ENCODE measurements around the gene LPXN. TPM values are rescaled to one million over a fixed set of nuclear protein-coding genes. Genes with fewer than 3 reads are reported as not detected.
A peak's percentile ranks its signal among the peaks of the same experiment; 100 is the strongest.

Gene LPXN
- total and polyA plus RNA-seq, 10 of the 15 experiments (the other 5 are each of a cell fraction or from before 2014, with no cell fraction given), result 131 to 349 (median 201) TPM

DNA sequence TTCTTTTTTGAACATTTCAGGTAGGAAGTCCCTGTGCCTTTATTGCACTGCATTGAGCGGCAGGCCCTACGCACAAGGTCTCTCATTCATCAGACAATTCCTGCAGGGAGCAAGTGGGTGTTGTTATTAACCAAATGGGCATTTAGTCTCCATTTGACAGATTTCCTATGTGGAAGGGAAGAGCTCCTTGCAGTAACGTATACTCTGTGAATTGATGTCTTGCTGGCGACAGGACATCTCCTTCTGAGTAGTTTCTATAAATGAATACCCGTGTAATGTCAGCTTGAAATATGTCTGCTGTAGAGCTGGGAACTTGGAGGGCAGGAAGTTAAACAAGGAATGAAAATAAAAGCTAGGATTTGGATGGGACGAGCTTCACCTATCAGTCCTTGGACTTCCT lies 71.4 kb downstream of the LPXN start (continued):
- TF ChIP-seq, protein P1, sequence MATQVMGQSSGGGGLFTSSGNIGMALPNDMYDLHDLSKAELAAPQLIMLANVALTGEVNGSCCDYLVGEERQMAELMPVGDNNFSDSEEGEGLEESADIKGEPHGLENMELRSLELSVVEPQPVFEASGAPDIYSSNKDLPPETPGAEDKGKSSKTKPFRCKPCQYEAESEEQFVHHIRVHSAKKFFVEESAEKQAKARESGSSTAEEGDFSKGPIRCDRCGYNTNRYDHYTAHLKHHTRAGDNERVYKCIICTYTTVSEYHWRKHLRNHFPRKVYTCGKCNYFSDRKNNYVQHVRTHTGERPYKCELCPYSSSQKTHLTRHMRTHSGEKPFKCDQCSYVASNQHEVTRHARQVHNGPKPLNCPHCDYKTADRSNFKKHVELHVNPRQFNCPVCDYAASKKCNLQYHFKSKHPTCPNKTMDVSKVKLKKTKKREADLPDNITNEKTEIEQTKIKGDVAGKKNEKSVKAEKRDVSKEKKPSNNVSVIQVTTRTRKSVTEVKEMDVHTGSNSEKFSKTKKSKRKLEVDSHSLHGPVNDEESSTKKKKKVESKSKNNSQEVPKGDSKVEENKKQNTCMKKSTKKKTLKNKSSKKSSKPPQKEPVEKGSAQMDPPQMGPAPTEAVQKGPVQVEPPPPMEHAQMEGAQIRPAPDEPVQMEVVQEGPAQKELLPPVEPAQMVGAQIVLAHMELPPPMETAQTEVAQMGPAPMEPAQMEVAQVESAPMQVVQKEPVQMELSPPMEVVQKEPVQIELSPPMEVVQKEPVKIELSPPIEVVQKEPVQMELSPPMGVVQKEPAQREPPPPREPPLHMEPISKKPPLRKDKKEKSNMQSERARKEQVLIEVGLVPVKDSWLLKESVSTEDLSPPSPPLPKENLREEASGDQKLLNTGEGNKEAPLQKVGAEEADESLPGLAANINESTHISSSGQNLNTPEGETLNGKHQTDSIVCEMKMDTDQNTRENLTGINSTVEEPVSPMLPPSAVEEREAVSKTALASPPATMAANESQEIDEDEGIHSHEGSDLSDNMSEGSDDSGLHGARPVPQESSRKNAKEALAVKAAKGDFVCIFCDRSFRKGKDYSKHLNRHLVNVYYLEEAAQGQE (IDR thresholded peaks at IDR 0.05; ENCODE audit: low read depth, low read length), result no peak
- TF ChIP-seq ASH2L (IDR thresholded peaks at IDR 0.05; ENCODE audit: borderline replicate concordance, low read depth), result no peak

DNA sequence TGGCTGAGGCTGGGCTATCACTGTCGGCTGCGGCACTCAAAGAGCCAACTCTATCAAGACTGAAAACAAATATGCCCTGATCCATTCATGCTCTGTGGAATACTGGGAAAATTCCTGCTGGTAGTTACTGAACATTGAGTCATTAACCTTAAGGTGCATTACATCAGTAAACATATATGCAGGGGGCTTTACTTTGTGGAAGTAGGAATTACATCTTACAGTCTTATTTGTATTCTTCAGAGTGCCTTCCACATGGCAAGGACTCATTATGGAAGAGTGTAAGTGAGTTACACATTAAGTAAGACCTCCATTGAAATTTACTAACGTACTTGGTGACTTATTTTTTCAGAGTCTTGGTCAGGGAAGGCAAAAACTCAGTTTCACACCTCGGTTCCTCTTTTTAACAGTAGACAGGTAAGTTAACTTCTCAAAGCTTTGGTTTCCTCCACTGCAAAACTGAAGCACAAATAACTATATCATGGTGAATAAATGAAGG lies 72.2 kb downstream of the LPXN start:
- CTCF ChIA-PET, result interaction anchor here (0.5 to 4.5 kb wide), 5 partner anchors 8 to 70 kb away, joined by 3 to 35 read pairs (median 23); no protein-coding TSS in a partner anchor
- Histone ChIP-seq H3K4me1 (ENCODE audit: control insufficient read depth, insufficient read depth, low read length) (peaks cover 6% of the 10 kb centered on the region; the same call in 1 of the 2 replicates), H3K27me3 (replicated peaks in 1 of 2; ENCODE audit: control insufficient read depth in 2 of 2, insufficient read depth in 2 of 2, low read length in 1 of 2) (no peaks in the 10 kb centered on the region), H3K9me3 (replicated peaks; ENCODE audit: control insufficient read depth, insufficient read depth, low read length) (no peaks in the 10 kb centered on the region), H2AFZ (ENCODE audit: control insufficient read depth, low read depth, low read length) (no peak overlapping the region), H3K4me2 (ENCODE audit: control insufficient read depth, insufficient read depth) (no peak overlapping the region), H3K79me2 (ENCODE audit: control insufficient read depth, insufficient read depth, low read length) (no peaks in the 10 kb centered on the region), H3K9ac (ENCODE audit: control insufficient read depth, insufficient read depth, low read length) (no peak overlapping the region), H3K4me3 (no peak overlapping the region), H3K27ac (ENCODE audit: control insufficient read depth, insufficient read depth) (no peak overlapping the region), H4K20me1 (ENCODE audit: control insufficient read depth, insufficient read depth) (no peaks in the 10 kb centered on the region), H3K36me3 (ENCODE audit: control insufficient read depth in 2 of 2, insufficient read depth in 2 of 2, low read length in 1 of 2) (no peaks in the 10 kb centered on the region)
- DNase-seq (ENCODE audit: low read depth, low spot score) (peak; percentile 51), FAIRE-seq (peak; percentile 89), ATAC-seq (peak; percentile 91)
- intact Hi-C loops (cut with micrococcal nuclease; ENCODE audit: unreplicated experiment), result loop anchor here (10.0 kb wide), 1 partner anchor 1159 kb away; no protein-coding TSS in a partner anchor
- SMC1A ChIA-PET (ENCODE audit: uncharacterized antibody, unreplicated experiment), result interaction anchor here (1.2 to 8.8 kb wide), 4 partner anchors 7 to 841 kb away, joined by 3 to 98 read pairs (median 54); no protein-coding TSS in a partner anchor
- BruUV-seq (replicated peaks), result no TSS peak
- in situ Hi-C loops (cut with MboI), result loop anchor here (25.0 kb wide), 2 partner anchors 691 to 1166 kb away; partner anchors contain the start of genes P2RX3 and SSRP1
- RAD21 ChIA-PET (ENCODE audit: unreplicated experiment), result interaction anchor here (1.1 to 4.2 kb wide), 3 partner anchors 9 to 144 kb away, joined by 5 to 41 read pairs (median 6); no protein-coding TSS in a partner anchor
- POLR2A ChIA-PET, result no interaction called here
- 64% methylated on average over 4 of the region's 4 CpGs for WGBS (ENCODE audit: insufficient coverage, insufficient replicate concordance, low lambda C conversion rate, missing lambda C conversion rate)
- 0 out of 2 replicates have a peak, but pooled peaks have one; percentile 51 for TF ChIP-seq RCOR1 (conservative IDR thresholded peaks at IDR 0.05; ENCODE audit: low read depth, low read length)
- TF ChIP-seq NR2C2 (IDR thresholded peaks at IDR 0.05; ENCODE audit: borderline replicate concordance, control insufficient read depth, insufficient read length, low read depth), result no peak
- no peak for TF ChIP-seq TBL1XR1 (IDR thresholded peaks at IDR 0.05; ENCODE audit: low read depth, low read length)
- no peak for TF ChIP-seq MTA3 (IDR thresholded peaks at IDR 0.05; ENCODE audit: borderline replicate concordance, low read length)
- no peak for TF ChIP-seq TCF3 (IDR thresholded peaks at IDR 0.05; ENCODE audit: borderline replicate concordance, insufficient read depth, low read depth, low read length)
- no peak for TF ChIP-seq YY1 (IDR thresholded peaks at IDR 0.05; ENCODE audit: low read depth, low read length)
- TF ChIP-seq, protein P2, sequence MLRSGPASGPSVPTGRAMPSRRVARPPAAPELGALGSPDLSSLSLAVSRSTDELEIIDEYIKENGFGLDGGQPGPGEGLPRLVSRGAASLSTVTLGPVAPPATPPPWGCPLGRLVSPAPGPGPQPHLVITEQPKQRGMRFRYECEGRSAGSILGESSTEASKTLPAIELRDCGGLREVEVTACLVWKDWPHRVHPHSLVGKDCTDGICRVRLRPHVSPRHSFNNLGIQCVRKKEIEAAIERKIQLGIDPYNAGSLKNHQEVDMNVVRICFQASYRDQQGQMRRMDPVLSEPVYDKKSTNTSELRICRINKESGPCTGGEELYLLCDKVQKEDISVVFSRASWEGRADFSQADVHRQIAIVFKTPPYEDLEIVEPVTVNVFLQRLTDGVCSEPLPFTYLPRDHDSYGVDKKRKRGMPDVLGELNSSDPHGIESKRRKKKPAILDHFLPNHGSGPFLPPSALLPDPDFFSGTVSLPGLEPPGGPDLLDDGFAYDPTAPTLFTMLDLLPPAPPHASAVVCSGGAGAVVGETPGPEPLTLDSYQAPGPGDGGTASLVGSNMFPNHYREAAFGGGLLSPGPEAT (IDR thresholded peaks at IDR 0.05; ENCODE audit: low read depth), result peak; percentile 77
- no peak for TF ChIP-seq CREB1 (IDR thresholded peaks at IDR 0.05; ENCODE audit: low read depth)
- 0 out of 2 replicates have a peak, but pooled peaks have one; percentile 36 for TF ChIP-seq NBN (IDR thresholded peaks at IDR 0.05)
- TF ChIP-seq IKZF2 (IDR thresholded peaks at IDR 0.05), result peak; percentile 80 to 85; a peak in 3 of 4 replicates
- TF ChIP-seq KDM1A (IDR thresholded peaks at IDR 0.05; ENCODE audit: borderline replicate concordance), result no peak
- 0 out of 2 replicates have a peak, but pooled peaks have one; percentile 7 for TF ChIP-seq BCL11A (IDR thresholded peaks at IDR 0.05; ENCODE audit: low read depth, low read length)

All from GM12878 (cell line).